GM19463 (cell line): ENCODE measurements around the gene SLC1A3.
"Not testable (repeated sequence)": the region's sequence is repeated elsewhere in the genome, so short reads cannot be mapped to it uniquely, and the experiment has no call there.

ENCODE experiments used
- ATAC-seq: cut with Tn5 transposase; IDR thresholded peaks from one replicate; pipeline ENCODE4 v1.9.1; 2021; ENCODE audit warnings: mild to moderate bottlenecking, moderate library complexity; ENCODE audit not compliant: unreplicated experiment

The SLC1A3 gene

GRCh38 chr5:36606428-36607113 lies at the start of gene SLC1A3:
SLC1A3 (plus strand) TSS chr5:36606606; CDS start chr5:36608424, 1,818 bp downstream.
- ATAC-seq: peak; percentile 90

- ATAC-seq: no peak
These were observed 47.8 kb upstream of the SLC1A3 start for GRCh38 chr5:36558641-36559040.

- ATAC-seq: no peak
These were observed 44.8 kb upstream of the SLC1A3 start for GRCh38 chr5:36561601-36562000.

- ATAC-seq: no peak
These were observed 36.9 kb upstream of the SLC1A3 start for GRCh38 chr5:36569491-36569890.

GRCh38 chr5:36570301-36571095 lies 35.9 kb upstream of the SLC1A3 start:
- ATAC-seq: no peak

GRCh38 chr5:36571401-36572042 lies 34.9 kb upstream of the SLC1A3 start:
- no peak for ATAC-seq

GRCh38 chr5:36573438-36573837 lies 33.0 kb upstream of the SLC1A3 start:
- ATAC-seq: no peak

GRCh38 chr5:36575361-36575781 lies 31.0 kb upstream of the SLC1A3 start:
- no peak for ATAC-seq

- no peak for ATAC-seq
These were observed 29.7 kb upstream of the SLC1A3 start for GRCh38 chr5:36576721-36577120.

- not testable (repeated sequence) for ATAC-seq
These were observed 26.5 kb upstream of the SLC1A3 start for GRCh38 chr5:36579858-36580257.

- no peak for ATAC-seq
These were observed 25.3 kb upstream of the SLC1A3 start for GRCh38 chr5:36581070-36581469.

- ATAC-seq: no peak
These were observed 22.2 kb upstream of the SLC1A3 start for GRCh38 chr5:36584009-36584875.

- ATAC-seq: no peak
These were observed 20.7 kb upstream of the SLC1A3 start for GRCh38 chr5:36585701-36586100.

- no peak for ATAC-seq
These were observed 19.1 kb upstream of the SLC1A3 start for GRCh38 chr5:36587354-36587753.

GRCh38 chr5:36589735-36590134 lies 16.7 kb upstream of the SLC1A3 start:
- ATAC-seq: not testable (repeated sequence)

GRCh38 chr5:36590513-36591286 lies 15.7 kb upstream of the SLC1A3 start:
- no peak for ATAC-seq

- ATAC-seq: no peak
These were observed 12.5 kb upstream of the SLC1A3 start for GRCh38 chr5:36593867-36594266.

GRCh38 chr5:36596247-36596646 lies 10.2 kb upstream of the SLC1A3 start:
- no peak for ATAC-seq

- no peak for ATAC-seq
These were observed 9.7 kb upstream of the SLC1A3 start for GRCh38 chr5:36596756-36597155.

GRCh38 chr5:36598045-36598444 lies 8.4 kb upstream of the SLC1A3 start:
- no peak for ATAC-seq
